Glutamatergic neuron (in vitro differentiated cells): ENCODE measurements around the gene RADIL. TPM values are rescaled to one million over a fixed set of nuclear protein-coding genes. Genes with fewer than 3 reads are reported as not detected.
"Not testable (repeated sequence)": the region's sequence is repeated elsewhere in the genome, so short reads cannot be mapped to it uniquely, and the experiment has no call there.

ENCODE experiments used
- DNase-seq: peaks from one replicate; pipeline ENCODE4 v3.0.0; 2022
- H3K27ac Mint-ChIP-seq: one replicate; pipeline ENCODE4 v1.8.0; 2020; ENCODE audit warnings: mild to moderate bottlenecking, mixed read lengths, inconsistent platforms; ENCODE audit not compliant: unreplicated experiment
- H3K27me3 Mint-ChIP-seq: one replicate; pipeline ENCODE4 v1.8.0; 2020; ENCODE audit warnings: mild to moderate bottlenecking, moderate library complexity, mixed read lengths, inconsistent platforms; ENCODE audit not compliant: unreplicated experiment
- H3K36me3 Mint-ChIP-seq: one replicate; pipeline ENCODE4 v1.8.0; 2020; ENCODE audit warnings: mild to moderate bottlenecking, mixed read lengths, inconsistent platforms; ENCODE audit not compliant: unreplicated experiment
- H3K4me1 Mint-ChIP-seq: one replicate; pipeline ENCODE4 v1.8.0; 2020; ENCODE audit warnings: mild to moderate bottlenecking, low read depth, mixed read lengths, inconsistent platforms; ENCODE audit not compliant: unreplicated experiment
- H3K4me3 Mint-ChIP-seq: one replicate; pipeline ENCODE4 v1.8.0; 2020; ENCODE audit warnings: mild to moderate bottlenecking, mixed read lengths, inconsistent platforms; ENCODE audit not compliant: unreplicated experiment
- H3K9me3 Mint-ChIP-seq: one replicate; pipeline ENCODE4 v1.8.0; 2020; ENCODE audit warnings: mild to moderate bottlenecking, moderate library complexity, mixed read lengths, inconsistent platforms; ENCODE audit not compliant: unreplicated experiment
- CTCF ChIP-seq: fragments of 200-600 bp; sonication (generic); IDR thresholded peaks from one replicate; pipeline ENCODE4 v1.5.0; 2021; ENCODE audit not compliant: partially characterized antibody, unreplicated experiment
- total RNA-seq: library from RNA; stranded (reverse); fragmentation: NEBNext Ultra II Directional; extraction: Animal tissue kit (Norgen Biotek cat#: 25700); gene quantifications from one replicate; pipeline ENCODE4 v1.2.1, GENCODE V29; 2021; ENCODE audit not compliant: unreplicated experiment

RADIL gene
- total RNA-seq, 1 donor from 2014 or later: 31.3 TPM

- H3K9me3 Mint-ChIP-seq: peaks cover 2% of the 10 kb centered on the region
- H3K4me3 Mint-ChIP-seq: no peak overlapping the region
- no peaks in the 10 kb centered on the region for H3K4me1 Mint-ChIP-seq
- no peaks in the 10 kb centered on the region for H3K36me3 Mint-ChIP-seq
- DNase-seq: no peak
- peaks cover 3% of the 10 kb centered on the region for H3K27me3 Mint-ChIP-seq
- TF ChIP-seq CTCF: no peak
- H3K27ac Mint-ChIP-seq: no peak overlapping the region
These were observed 20.8 kb upstream of the RADIL start for GRCh38 chr7:4904346-4904745.

GRCh38 chr7:4895766-4896165 is 12.2 kb upstream of the RADIL start:
- Mint-ChIP-seq H3K27ac (no peak overlapping the region), H3K4me3 (no peak overlapping the region), H3K9me3 (peaks cover 2% of the 10 kb centered on the region), H3K4me1 (no peaks in the 10 kb centered on the region), H3K27me3 (peaks cover 13% of the 10 kb centered on the region), H3K36me3 (peaks cover 8% of the 10 kb centered on the region)
- no peak for TF ChIP-seq CTCF
- DNase-seq: no peak

- no peaks in the 10 kb centered on the region for H3K9me3 Mint-ChIP-seq
- no peak for TF ChIP-seq CTCF
- no peaks in the 10 kb centered on the region for H3K4me1 Mint-ChIP-seq
- H3K27me3 Mint-ChIP-seq: peaks cover 10% of the 10 kb centered on the region
- no peak overlapping the region for H3K4me3 Mint-ChIP-seq
- peaks cover 8% of the 10 kb centered on the region for H3K36me3 Mint-ChIP-seq
- DNase-seq: no peak
- H3K27ac Mint-ChIP-seq: no peak overlapping the region
These were observed 11.0 kb upstream of the RADIL start for GRCh38 chr7:4894482-4894881.

GRCh38 chr7:4893929-4894475 is 10.5 kb upstream of the RADIL start:
- Mint-ChIP-seq H3K36me3 (peaks cover 8% of the 10 kb centered on the region), H3K4me3 (no peak overlapping the region), H3K27ac (no peak overlapping the region), H3K27me3 (peaks cover 10% of the 10 kb centered on the region), H3K9me3 (no peaks in the 10 kb centered on the region), H3K4me1 (no peaks in the 10 kb centered on the region)
- no peak for DNase-seq
- no peak for TF ChIP-seq CTCF

GRCh38 chr7:4893188-4893587 is 9.7 kb upstream of the RADIL start:
- H3K27me3 Mint-ChIP-seq, H3K4me1 Mint-ChIP-seq, H3K9me3 Mint-ChIP-seq, DNase-seq, H3K4me3 Mint-ChIP-seq, H3K36me3 Mint-ChIP-seq, H3K27ac Mint-ChIP-seq: not testable (repeated sequence)

- H3K9me3 Mint-ChIP-seq: not testable (repeated sequence)
- H3K4me3 Mint-ChIP-seq: peak overlapping the region; percentile 9
These were observed 8.0 kb upstream of the RADIL start for GRCh38 chr7:4891522-4891921.

More at GRCh38 chr7:4891522-4891921, 8.0 kb upstream of the RADIL start:
- not testable (repeated sequence) for H3K36me3 Mint-ChIP-seq, H3K4me1 Mint-ChIP-seq, H3K27ac Mint-ChIP-seq, DNase-seq, H3K27me3 Mint-ChIP-seq
